ENCODE measurements around the gene NOTUM. TPM values are rescaled to one million over a fixed set of nuclear protein-coding genes. Genes with fewer than 3 reads are reported as not detected.

The NOTUM gene
- total and polyA plus RNA-seq, 10 of the 15 experiments (the other 5 are each of a cell fraction or from before 2014, with no cell fraction given): 0.04 to 0.13 TPM; not detected in 8

DNA sequence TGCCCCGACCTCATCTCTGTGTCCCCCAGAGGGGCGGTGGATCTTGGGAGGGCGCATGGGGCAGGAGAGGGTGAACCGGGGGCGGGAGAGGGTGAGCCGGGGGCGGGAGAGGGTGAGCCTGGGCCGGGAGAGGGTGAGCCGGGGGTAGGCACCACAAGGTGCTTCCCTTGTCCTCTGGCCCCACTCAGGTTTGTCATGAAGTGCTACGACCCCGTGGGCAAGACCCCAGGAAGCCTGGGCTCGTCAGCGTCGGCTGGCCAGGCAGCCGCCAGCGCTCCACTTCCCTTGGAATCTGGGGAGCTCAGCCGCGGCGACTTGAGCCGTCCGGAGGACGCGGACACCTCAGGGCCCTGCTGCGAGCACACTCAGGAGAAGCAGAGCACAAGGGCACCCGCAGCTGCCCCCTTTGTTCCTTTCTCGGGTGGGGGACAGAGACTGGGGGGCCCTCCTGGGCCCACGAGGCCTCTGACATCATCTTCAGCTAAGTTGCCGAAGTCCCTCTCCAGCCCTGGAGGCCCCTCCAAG, 35.3 kb upstream of the NOTUM start (continued):
- TF ChIP-seq RELB (IDR thresholded peaks at IDR 0.05; ENCODE audit: low read depth): no peak
- TF ChIP-seq EED (IDR thresholded peaks at IDR 0.05; ENCODE audit: low read depth): no peak

DNA sequence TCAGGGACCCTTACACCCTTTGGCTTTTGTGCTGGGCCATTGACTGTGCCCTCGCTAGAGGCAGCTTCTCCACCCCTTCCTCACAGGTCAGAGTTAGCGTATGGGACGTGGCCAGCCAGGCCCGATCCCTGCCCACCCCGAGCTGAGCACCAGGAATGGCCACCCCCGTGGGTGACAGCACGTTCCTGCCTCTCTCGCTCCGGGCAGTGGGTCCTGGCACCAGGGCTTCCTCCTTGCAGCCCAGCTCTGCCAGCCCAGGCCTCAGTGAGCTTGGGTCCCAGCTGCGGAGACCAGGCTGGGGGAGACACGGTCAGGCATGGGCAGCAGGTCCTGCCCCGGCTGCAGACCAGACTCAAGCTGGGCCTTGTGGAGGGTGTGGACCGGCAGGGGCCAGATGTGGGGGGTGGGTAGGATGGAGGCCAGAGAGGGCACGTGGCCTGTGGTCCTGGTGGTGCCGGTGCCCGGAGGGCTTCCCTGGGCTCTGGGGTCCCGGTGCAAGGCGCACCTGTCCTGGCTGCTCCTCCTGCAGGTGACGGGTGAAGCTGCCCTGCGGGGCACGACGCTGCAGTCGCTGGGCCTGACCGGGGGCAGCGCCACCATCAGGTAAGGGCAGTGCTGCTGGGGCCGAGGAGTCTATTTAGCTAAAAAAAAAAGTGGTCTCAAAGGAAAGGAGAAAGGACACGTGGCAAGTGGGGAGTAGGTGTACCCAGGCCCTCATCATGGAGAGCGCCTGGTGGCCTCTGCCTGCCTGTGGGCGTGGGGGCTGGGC, 34.7 kb upstream of the NOTUM start:
- H2AFZ ChIP-seq (ENCODE audit: control insufficient read depth, low read depth, low read length): no peak overlapping the region
- ChIA-PET POLR2A (no interaction called here), CTCF (no interaction called here), SMC1A (ENCODE audit: uncharacterized antibody, unreplicated experiment) (interaction anchor here (0.6 kb wide), 1 partner anchor 43 kb away, joined by 4 read pairs; no protein-coding TSS in a partner anchor), RAD21 (ENCODE audit: unreplicated experiment) (no interaction called here)
- peaks cover 0 to 3% of the 10 kb centered on the region in 2 experiments; a peak in 3 of 4 replicates for H3K36me3 ChIP-seq (ENCODE audit: control insufficient read depth in 2 of 2, insufficient read depth in 2 of 2, low read length in 1 of 2)
- H3K27me3 ChIP-seq (replicated peaks in 1 of 2; ENCODE audit: control insufficient read depth in 2 of 2, insufficient read depth in 2 of 2, low read length in 1 of 2): no peaks in the 10 kb centered on the region
- FAIRE-seq (no peak), ATAC-seq (no peak), DNase-seq (ENCODE audit: low read depth, low spot score) (no peak)
- H3K4me3 ChIP-seq: no peak overlapping the region
- no peaks in the 10 kb centered on the region for H4K20me1 ChIP-seq (ENCODE audit: control insufficient read depth, insufficient read depth)
- intact Hi-C loops (cut with micrococcal nuclease; ENCODE audit: unreplicated experiment) (no loop called here), in situ Hi-C loops (cut with MboI) (no loop called here)
- H3K9ac ChIP-seq (ENCODE audit: control insufficient read depth, insufficient read depth, low read length): no peak overlapping the region
- H3K79me2 ChIP-seq (ENCODE audit: control insufficient read depth, insufficient read depth, low read length): no peaks in the 10 kb centered on the region
- WGBS (ENCODE audit: insufficient coverage, insufficient replicate concordance, low lambda C conversion rate, missing lambda C conversion rate): 92% methylated on average over 22 of the region's 29 CpGs
- H3K4me2 ChIP-seq (ENCODE audit: control insufficient read depth, insufficient read depth): no peak overlapping the region
- no peak overlapping the region for H3K27ac ChIP-seq (ENCODE audit: control insufficient read depth, insufficient read depth)
- no peaks in the 10 kb centered on the region for H3K9me3 ChIP-seq (replicated peaks; ENCODE audit: control insufficient read depth, insufficient read depth, low read length)
- H3K4me1 ChIP-seq (ENCODE audit: control insufficient read depth, insufficient read depth, low read length): no peaks in the 10 kb centered on the region
- no TSS peak for BruUV-seq (replicated peaks)
- TF ChIP-seq, protein P1, sequence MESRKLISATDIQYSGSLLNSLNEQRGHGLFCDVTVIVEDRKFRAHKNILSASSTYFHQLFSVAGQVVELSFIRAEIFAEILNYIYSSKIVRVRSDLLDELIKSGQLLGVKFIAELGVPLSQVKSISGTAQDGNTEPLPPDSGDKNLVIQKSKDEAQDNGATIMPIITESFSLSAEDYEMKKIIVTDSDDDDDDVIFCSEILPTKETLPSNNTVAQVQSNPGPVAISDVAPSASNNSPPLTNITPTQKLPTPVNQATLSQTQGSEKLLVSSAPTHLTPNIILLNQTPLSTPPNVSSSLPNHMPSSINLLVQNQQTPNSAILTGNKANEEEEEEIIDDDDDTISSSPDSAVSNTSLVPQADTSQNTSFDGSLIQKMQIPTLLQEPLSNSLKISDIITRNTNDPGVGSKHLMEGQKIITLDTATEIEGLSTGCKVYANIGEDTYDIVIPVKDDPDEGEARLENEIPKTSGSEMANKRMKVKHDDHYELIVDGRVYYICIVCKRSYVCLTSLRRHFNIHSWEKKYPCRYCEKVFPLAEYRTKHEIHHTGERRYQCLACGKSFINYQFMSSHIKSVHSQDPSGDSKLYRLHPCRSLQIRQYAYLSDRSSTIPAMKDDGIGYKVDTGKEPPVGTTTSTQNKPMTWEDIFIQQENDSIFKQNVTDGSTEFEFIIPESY (IDR thresholded peaks at IDR 0.05): no peak
- TF ChIP-seq SP1 (IDR thresholded peaks at IDR 0.05; ENCODE audit: low read depth, low read length): no peak
- TF ChIP-seq BCLAF1 (IDR thresholded peaks at IDR 0.05): no peak
- TF ChIP-seq SIN3A (IDR thresholded peaks at IDR 0.05; ENCODE audit: low read depth, low read length): no peak
- no peak for TF ChIP-seq NRF1 (conservative IDR thresholded peaks at IDR 0.05; ENCODE audit: low read depth, low read length)
- TF ChIP-seq KDM1A (IDR thresholded peaks at IDR 0.05; ENCODE audit: borderline replicate concordance): no peak
- TF ChIP-seq, protein P2, sequence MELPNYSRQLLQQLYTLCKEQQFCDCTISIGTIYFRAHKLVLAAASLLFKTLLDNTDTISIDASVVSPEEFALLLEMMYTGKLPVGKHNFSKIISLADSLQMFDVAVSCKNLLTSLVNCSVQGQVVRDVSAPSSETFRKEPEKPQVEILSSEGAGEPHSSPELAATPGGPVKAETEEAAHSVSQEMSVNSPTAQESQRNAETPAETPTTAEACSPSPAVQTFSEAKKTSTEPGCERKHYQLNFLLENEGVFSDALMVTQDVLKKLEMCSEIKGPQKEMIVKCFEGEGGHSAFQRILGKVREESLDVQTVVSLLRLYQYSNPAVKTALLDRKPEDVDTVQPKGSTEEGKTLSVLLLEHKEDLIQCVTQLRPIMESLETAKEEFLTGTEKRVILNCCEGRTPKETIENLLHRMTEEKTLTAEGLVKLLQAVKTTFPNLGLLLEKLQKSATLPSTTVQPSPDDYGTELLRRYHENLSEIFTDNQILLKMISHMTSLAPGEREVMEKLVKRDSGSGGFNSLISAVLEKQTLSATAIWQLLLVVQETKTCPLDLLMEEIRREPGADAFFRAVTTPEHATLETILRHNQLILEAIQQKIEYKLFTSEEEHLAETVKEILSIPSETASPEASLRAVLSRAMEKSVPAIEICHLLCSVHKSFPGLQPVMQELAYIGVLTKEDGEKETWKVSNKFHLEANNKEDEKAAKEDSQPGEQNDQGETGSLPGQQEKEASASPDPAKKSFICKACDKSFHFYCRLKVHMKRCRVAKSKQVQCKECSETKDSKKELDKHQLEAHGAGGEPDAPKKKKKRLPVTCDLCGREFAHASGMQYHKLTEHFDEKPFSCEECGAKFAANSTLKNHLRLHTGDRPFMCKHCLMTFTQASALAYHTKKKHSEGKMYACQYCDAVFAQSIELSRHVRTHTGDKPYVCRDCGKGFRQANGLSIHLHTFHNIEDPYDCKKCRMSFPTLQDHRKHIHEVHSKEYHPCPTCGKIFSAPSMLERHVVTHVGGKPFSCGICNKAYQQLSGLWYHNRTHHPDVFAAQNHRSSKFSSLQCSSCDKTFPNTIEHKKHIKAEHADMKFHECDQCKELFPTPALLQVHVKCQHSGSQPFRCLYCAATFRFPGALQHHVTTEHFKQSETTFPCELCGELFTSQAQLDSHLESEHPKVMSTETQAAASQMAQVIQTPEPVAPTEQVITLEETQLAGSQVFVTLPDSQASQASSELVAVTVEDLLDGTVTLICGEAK (IDR thresholded peaks at IDR 0.05; ENCODE audit: borderline replicate concordance): no peak
- TF ChIP-seq ZNF24 (IDR thresholded peaks at IDR 0.05): no peak
- TF ChIP-seq ZSCAN29 (IDR thresholded peaks at IDR 0.05): no peak
